ENCODE measurements around the gene GCNT2.

GCNT2 gene

DNA sequence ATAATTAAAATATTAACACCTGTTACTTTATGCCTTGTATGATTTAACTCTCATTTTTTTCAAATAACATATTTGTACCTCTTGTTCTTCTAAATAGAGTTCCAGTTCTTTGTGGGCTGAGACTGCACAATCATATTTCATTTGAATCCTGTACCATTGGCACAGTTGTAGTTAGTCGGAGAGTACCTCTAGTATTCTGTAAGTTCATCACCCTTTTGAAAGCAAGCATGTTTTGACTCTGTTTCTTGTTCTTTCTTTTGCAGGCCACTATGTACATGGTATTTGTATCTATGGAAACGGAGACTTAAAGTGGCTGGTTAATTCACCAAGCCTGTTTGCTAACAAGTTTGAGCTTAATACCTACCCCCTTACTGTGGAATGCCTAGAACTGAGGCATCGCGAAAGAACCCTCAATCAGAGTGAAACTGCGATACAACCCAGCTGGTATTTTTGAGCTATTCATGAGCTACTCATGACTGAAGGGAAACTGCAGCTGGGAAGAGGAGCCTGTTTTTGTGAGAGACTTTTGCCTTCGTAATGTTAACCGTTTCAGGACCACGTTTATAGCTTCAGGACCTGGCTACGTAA is 105.1 kb downstream of the GCNT2 start:
- TF ChIP-seq, protein P1, sequence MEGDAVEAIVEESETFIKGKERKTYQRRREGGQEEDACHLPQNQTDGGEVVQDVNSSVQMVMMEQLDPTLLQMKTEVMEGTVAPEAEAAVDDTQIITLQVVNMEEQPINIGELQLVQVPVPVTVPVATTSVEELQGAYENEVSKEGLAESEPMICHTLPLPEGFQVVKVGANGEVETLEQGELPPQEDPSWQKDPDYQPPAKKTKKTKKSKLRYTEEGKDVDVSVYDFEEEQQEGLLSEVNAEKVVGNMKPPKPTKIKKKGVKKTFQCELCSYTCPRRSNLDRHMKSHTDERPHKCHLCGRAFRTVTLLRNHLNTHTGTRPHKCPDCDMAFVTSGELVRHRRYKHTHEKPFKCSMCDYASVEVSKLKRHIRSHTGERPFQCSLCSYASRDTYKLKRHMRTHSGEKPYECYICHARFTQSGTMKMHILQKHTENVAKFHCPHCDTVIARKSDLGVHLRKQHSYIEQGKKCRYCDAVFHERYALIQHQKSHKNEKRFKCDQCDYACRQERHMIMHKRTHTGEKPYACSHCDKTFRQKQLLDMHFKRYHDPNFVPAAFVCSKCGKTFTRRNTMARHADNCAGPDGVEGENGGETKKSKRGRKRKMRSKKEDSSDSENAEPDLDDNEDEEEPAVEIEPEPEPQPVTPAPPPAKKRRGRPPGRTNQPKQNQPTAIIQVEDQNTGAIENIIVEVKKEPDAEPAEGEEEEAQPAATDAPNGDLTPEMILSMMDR (IDR thresholded peaks at IDR 0.05; ENCODE audit: low read depth, low read length) = no peak

DNA sequence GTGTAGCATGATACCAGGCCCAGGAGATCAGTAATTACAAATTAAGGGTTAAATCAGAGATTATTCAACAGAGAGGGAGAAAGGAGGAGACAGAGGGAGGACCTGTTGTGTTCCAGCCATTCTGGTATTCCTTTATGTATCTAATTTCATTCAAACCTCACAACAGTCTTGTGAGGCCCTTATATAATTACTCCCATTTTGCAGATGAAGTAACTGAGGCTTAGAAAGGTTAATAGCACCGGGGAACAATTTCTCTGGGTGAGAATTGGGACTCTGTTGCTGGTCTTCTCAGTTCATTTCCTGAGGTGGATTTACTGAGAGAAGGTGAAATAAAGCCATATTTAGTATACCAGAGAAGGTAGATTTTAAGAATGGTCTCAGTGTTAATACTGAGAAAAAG is 106.6 kb downstream of the GCNT2 start:
- TF ChIP-seq, protein P1 (IDR thresholded peaks at IDR 0.05; ENCODE audit: low read depth, low read length) = no peak
- DNase-seq (ENCODE audit: extremely low read depth, low read depth) = no peak

More for the DNA sequence above, 105.1 kb downstream of the GCNT2 start:
- DNase-seq (ENCODE audit: extremely low read depth, low read depth) = no peak

DNA sequence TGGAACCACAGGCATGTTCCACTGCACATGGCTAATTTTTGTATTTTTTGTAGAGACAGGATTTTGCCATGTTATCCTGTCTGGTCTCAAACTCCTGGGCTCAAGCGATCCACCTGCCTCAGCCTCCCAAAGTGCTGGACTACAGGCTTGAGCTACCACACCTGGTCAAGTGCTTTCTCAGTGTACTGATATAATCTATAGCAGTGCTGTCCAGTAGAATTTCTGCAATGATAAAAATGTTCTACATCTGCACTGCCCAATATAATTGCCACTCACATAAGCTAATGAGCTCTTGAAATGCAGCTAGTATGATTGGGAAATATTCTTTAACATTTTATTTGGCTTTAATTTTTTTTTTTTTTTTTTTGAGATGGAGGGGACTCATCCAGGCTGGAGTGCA is 109.0 kb downstream of the GCNT2 start:
- no peak for DNase-seq (ENCODE audit: extremely low read depth, low read depth)
- TF ChIP-seq, protein P1 (IDR thresholded peaks at IDR 0.05; ENCODE audit: low read depth, low read length) = no peak

DNA sequence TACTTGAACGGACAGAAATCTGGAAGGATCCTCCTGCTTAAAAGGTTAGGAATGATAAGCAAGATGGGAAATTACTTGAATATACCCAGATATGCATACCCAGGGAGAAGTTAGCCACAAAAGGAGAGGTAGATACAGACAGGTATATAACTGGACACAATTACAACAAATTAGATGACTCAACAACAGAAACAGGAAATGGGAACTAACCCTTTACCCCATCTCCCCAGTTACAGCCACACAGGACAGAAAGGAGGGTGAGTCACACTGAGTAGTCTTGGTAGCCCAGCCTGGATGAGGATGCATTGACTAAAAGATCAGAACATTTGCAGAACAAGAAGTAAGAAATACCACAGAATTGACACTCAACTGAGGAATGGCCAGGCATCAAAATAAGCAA is 112.1 kb downstream of the GCNT2 start:
- TF ChIP-seq, protein P1 (IDR thresholded peaks at IDR 0.05; ENCODE audit: low read depth, low read length) = no peak
- no peak for DNase-seq (ENCODE audit: extremely low read depth, low read depth)

DNA sequence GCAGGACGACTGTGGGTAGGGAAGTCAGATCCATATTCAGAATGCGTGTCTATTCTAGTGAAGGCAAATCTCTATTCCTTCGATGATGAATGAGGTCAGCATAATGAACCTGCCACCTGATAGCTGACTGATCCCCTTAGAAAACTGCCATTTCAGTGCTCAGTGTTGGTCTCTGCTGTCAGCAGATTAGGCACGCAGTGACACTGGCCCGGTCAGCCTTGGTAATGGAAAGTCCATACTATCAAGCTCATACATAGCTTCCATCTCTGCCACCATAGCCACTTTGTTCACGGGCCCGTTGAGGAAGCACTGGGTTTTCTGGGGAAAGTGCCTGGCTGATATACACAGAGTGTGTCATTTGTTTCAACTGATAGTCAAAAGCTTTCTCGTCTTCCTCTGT is 119.3 kb downstream of the GCNT2 start:
- TF ChIP-seq, protein P1 (IDR thresholded peaks at IDR 0.05; ENCODE audit: low read depth, low read length) = no peak
- no peak for DNase-seq (ENCODE audit: extremely low read depth, low read depth)

DNA sequence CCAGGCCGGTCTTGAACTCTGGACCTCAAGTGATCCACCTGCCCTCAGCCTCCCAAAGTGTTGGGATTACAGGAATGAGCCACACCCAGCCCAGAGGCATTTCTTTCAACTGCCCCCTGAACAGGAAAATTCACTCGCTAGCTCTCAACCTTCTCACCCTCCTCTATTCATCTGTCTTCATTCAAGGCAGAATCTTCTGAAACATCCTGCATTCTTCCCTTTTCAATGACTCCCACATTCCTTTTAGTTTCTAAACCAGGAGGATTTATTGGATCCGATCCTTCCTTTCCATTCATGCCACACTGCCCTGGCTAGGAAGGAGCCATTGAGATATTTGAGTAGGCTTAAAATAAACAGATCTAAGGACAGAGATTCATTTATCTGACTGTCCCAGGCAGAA is 120.4 kb downstream of the GCNT2 start:
- TF ChIP-seq, protein P1 (IDR thresholded peaks at IDR 0.05; ENCODE audit: low read depth, low read length) = no peak
- no peak for DNase-seq (ENCODE audit: extremely low read depth, low read depth)

DNA sequence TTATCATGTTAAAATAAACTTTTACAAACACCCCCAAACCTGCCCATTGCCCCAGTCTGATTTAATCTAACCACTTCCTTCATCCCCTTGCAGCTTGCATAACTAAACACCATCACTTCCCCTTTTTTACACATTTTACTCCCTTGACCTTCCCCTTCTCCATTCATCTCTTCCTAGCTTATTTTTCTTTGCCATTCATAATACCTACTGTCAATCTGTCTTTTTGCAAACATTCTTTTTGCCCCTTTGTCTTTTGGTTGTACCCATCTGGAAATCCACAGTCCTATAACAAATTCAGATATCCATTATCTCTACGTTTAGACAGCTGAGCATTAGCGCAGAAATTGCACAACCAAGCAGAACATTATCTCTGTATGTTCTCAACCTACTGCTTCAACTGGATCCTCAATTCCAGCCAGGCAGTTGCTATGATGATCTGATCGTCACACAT is 122.1 kb downstream of the GCNT2 start:
- DNase-seq (ENCODE audit: extremely low read depth, low read depth) = no peak

More for the DNA sequence above, 122.1 kb downstream of the GCNT2 start:
- TF ChIP-seq, protein P1 (IDR thresholded peaks at IDR 0.05; ENCODE audit: low read depth, low read length) = no peak

Measured in AG09319 (cell line).